ENCODE data around the gene RETREG3. TPM values are rescaled to one million over a fixed set of nuclear protein-coding genes. Genes with fewer than 3 reads are reported as not detected.
A peak's percentile ranks its signal among the peaks of the same experiment; 100 is the strongest.

The RETREG3 gene
- total and polyA plus RNA-seq, 8 donors, result 28.8 to 78.0 (median 41.4) TPM

DNA sequence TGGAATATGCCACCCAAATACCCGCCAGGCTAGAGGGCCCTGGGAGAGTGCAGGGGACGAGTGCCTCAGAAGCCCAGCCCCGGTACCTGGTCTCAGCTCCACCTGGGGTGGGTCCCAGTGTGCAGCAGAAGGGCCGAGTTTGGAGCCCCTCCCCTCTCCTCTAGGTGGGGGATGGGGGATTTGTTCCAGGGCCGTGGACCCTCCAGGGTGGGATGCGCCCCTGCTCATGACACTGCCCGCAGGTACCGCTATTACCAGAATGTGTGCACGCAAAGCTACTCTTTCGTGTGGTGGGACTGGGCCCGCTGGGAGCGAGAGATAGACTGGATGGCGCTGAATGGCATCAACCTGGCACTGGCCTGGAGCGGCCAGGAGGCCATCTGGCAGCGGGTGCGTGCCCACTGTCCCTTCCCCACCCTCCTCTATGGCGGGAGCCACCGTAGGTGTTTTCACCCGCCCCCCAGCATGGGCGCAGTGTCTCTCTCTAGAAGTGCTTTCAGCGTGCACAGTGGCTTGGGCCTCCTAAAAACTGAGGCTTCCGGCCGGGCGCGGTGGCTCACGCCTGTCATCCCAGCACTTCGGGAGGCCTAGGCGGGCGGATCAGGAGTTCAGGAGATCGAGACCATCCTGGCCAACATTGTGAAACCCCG lies 71.9 kb downstream of the RETREG3 start:
- Histone ChIP-seq H3K4me1 (peaks cover 7 to 13% (median 9%) of the 10 kb centered on the region in 3 donors), H3K27me3 (no peaks in the 10 kb centered on the region), H3K4me3 (peak overlapping the region; percentile 40 to 68 (median 64)), H3K9me3 (no peaks in the 10 kb centered on the region), H3K27ac (peak overlapping the region in 3 of 4 donors; percentile 81 to 91 (median 84)), H3K36me3 (no peaks in the 10 kb centered on the region)
- DNase-seq, result peak in 3 of 6 donors; percentile 24 to 81 (median 53)
- ATAC-seq, result peak in 2 of 4 donors; percentile 1 to 7
- no peak for FAIRE-seq
- TF ChIP-seq, protein P1, sequence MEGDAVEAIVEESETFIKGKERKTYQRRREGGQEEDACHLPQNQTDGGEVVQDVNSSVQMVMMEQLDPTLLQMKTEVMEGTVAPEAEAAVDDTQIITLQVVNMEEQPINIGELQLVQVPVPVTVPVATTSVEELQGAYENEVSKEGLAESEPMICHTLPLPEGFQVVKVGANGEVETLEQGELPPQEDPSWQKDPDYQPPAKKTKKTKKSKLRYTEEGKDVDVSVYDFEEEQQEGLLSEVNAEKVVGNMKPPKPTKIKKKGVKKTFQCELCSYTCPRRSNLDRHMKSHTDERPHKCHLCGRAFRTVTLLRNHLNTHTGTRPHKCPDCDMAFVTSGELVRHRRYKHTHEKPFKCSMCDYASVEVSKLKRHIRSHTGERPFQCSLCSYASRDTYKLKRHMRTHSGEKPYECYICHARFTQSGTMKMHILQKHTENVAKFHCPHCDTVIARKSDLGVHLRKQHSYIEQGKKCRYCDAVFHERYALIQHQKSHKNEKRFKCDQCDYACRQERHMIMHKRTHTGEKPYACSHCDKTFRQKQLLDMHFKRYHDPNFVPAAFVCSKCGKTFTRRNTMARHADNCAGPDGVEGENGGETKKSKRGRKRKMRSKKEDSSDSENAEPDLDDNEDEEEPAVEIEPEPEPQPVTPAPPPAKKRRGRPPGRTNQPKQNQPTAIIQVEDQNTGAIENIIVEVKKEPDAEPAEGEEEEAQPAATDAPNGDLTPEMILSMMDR (IDR thresholded peaks at IDR 0.05), result no peak
- 80 to 83% methylated on average over 30 of the region's 31 CpGs for WGBS, 2 donors
- intact Hi-C loops (cut with DNase I), result no loop called here

DNA sequence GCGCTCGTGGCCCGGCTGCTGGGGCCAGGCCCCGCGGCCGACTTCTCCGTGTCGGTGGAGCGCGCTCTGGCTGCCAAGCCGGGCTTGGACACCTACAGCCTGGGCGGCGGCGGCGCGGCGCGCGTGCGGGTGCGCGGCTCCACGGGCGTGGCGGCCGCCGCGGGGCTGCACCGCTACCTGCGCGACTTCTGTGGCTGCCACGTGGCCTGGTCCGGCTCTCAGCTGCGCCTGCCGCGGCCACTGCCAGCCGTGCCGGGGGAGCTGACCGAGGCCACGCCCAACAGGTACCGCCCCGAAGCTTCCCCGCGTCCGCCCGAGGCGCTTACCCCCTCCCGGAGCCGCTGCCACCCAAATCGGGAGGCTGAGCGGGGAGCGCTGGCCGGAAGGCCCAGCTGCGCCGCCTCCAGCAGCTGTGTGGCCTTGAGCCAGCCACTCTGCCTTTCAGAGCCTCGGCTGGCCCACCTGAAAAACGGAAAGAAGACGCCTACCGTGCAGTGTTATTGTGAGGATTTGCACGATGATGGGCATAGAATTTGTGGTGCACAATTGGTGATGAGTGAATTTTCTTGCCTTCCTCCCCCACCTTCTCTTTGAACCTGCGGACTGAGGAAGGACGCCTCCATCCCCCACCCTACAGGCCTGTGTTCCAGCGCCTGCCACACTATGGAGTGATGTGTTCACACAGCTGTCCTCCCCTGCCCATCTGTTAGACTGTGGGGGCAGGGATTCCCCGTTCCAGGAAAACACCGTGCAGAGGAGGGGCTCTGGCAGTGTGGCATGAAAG lies 72.6 kb downstream of the RETREG3 start:
- Histone ChIP-seq H3K4me3 (peak overlapping the region; percentile 40 to 68 (median 64)), H3K36me3 (no peaks in the 10 kb centered on the region), H3K27me3 (no peaks in the 10 kb centered on the region), H3K9me3 (no peaks in the 10 kb centered on the region), H3K4me1 (peaks cover 7 to 15% (median 9%) of the 10 kb centered on the region in 3 donors), H3K27ac (peak overlapping the region; percentile 46 to 91 (median 82))
- TF ChIP-seq, protein P1 (IDR thresholded peaks at IDR 0.05), result no peak
- peak; percentile 89 to 96 (median 90) for DNase-seq
- 1% methylated on average over 33 to 65 of the region's 65 CpGs for WGBS, 2 donors
- intact Hi-C loops (cut with DNase I), result no loop called here
- ATAC-seq, result peak; percentile 66 to 80 (median 76)
- no peak for FAIRE-seq

DNA sequence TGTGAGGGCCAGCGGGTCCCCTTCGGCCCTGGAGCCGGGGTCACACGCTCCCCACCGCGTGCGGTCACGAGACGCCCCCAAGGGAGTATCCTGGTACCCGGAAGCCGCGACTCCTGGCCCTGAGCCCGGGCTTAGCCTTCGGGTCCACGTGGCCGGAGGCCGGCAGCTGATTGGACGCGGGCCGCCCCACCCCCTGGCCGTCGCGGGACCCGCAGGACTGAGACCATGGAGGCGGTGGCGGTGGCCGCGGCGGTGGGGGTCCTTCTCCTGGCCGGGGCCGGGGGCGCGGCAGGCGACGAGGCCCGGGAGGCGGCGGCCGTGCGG lies 73.2 kb downstream of the RETREG3 start, which contains the start of gene NAGLU:
Gene NAGLU (plus strand): TSS at position 194 of the 324 bp plus-strand sequence. CDS start 32 bp downstream, at position 226.
- Histone ChIP-seq H3K36me3 (no peaks in the 10 kb centered on the region), H3K4me1 (peaks cover 7 to 21% (median 13%) of the 10 kb centered on the region in 3 donors), H3K27me3 (no peaks in the 10 kb centered on the region), H3K27ac (peak within 1 kb of the TSS; percentile 46 to 91 (median 82)), H3K4me3 (peak within 1 kb of the TSS; percentile 40 to 68 (median 64)), H3K9me3 (no peaks in the 10 kb centered on the region)
- 0% methylated on average over 24 to 40 of the region's 40 CpGs for WGBS, 2 donors
- ATAC-seq, result peak; percentile 81 to 88 (median 84)
- intact Hi-C loops (cut with DNase I), result no loop called here
- peak; percentile 95 to 99 (median 98) for DNase-seq
- TF ChIP-seq, protein P1 (IDR thresholded peaks at IDR 0.05), result no peak
- no peak for FAIRE-seq

DNA sequence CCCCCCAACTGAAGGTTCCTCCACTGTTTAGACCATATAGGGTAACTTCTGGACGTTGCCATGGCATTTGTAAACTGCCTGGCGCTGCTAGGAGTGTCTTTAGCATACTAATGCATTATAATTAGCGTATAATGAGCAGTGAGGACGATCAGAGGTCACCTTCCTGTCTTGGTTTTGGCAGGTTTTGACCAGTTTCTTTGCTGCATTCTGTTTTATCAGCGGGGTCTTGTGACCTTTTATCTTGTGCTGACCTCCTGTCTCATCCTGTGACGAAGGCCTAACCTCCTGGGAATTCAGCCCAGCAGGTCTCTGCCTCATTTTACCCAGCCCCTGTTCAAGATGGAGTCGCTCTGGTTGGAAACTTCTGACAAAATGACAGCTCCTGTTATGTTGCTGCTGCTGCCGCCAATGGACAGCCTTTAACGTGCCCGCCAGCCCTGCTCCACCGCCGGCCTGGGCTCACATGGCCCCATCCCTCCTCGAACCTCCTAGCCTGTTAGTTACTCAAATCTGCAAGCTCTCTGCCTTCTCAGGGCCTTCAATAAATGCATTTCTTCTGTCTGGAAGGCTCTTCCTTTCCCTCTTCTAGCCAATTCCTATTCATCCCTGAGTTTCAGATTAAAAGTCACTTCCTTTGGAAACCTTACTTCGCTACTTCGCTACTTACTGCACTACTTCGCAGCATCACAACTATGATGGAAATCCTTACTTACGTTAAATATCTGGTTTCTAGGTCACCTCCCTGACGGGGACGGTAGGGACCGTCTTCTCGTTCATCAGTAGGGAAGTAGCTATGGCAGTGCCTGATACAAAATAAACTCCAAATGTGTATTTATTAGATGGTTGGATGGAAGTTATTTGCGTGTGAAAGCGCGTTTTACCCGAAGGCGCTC lies 73.8 kb downstream of the RETREG3 start:
- DNase-seq (no peak), ATAC-seq (peak in 3 of 4 donors; percentile 5 to 7 (median 6)), FAIRE-seq (no peak)
- Histone ChIP-seq H3K27me3 (no peaks in the 10 kb centered on the region), H3K4me3 (peak overlapping the region; percentile 40 to 68 (median 64)), H3K27ac (peak overlapping the region; percentile 46 to 91 (median 82)), H3K36me3 (no peaks in the 10 kb centered on the region), H3K4me1 (peaks cover 8 to 26% (median 16%) of the 10 kb centered on the region in 3 donors), H3K9me3 (no peaks in the 10 kb centered on the region)
- intact Hi-C loops (cut with DNase I), result no loop called here
- 34 to 39% methylated on average over 26 of the region's 26 CpGs for WGBS, 2 donors
- TF ChIP-seq, protein P1 (IDR thresholded peaks at IDR 0.05), result no peak
